Bronchial epithelial cell (primary cell): Measurements from ENCODE around the gene MSRB1. TPM values are rescaled to one million over a fixed set of nuclear protein-coding genes. Genes with fewer than 3 reads are reported as not detected.

Experiments used
- DNase-seq: peaks from one replicate; pipeline ENCODE4 v3.0.0-alpha.2; 2010; ENCODE audit warnings: low read depth
- FAIRE-seq: peaks from 2 replicates; lab custom pipeline; 2011; peaks lifted over from hg19 to GRCh38; lab: Jason Lieb, UNC
- H3K27me3 ChIP-seq: 2 replicates; pipeline ENCODE4 v1.5.1; 2011; ENCODE audit warnings: low read length; ENCODE audit not compliant: control insufficient read depth, insufficient read depth
- H3K36me3 ChIP-seq: 2 replicates; pipeline ENCODE4 v1.5.1; 2011; ENCODE audit warnings: low read length; ENCODE audit not compliant: control insufficient read depth, insufficient read depth
- H3K4me3 ChIP-seq: 2 replicates; pipeline ENCODE4 v1.5.1; 2011; ENCODE audit warnings: mild to moderate bottlenecking, low read depth, low read length, control low read depth
- CTCF ChIP-seq: IDR thresholded peaks from 2 replicates; pipeline ENCODE4 v1.5.1; 2011; ENCODE audit warnings: mild to moderate bottlenecking, moderate library complexity, low read length, control low read depth, inconsistent platforms; ENCODE audit not compliant: insufficient read depth, severe bottlenecking
- total RNA-seq: library from RNA; depleted of rRNA; stranded (reverse); fragments of >200 nt; gene quantifications from 2 replicates; pipeline ENCODE4 v1.2.1, GENCODE V29; 2014

Gene MSRB1
- total RNA-seq, 1 donor from 2014 or later, result 2.9 TPM

- DNase-seq, result no peak
- no peak for TF ChIP-seq CTCF
- FAIRE-seq, result no peak
- H3K36me3 ChIP-seq, result no peaks in the 10 kb centered on the region
- H3K27me3 ChIP-seq, result no peaks in the 10 kb centered on the region
- no peak overlapping the region for H3K4me3 ChIP-seq
Measured at GRCh38 chr16:1933097-1933661, 9.8 kb downstream of the MSRB1 start.

DNA sequence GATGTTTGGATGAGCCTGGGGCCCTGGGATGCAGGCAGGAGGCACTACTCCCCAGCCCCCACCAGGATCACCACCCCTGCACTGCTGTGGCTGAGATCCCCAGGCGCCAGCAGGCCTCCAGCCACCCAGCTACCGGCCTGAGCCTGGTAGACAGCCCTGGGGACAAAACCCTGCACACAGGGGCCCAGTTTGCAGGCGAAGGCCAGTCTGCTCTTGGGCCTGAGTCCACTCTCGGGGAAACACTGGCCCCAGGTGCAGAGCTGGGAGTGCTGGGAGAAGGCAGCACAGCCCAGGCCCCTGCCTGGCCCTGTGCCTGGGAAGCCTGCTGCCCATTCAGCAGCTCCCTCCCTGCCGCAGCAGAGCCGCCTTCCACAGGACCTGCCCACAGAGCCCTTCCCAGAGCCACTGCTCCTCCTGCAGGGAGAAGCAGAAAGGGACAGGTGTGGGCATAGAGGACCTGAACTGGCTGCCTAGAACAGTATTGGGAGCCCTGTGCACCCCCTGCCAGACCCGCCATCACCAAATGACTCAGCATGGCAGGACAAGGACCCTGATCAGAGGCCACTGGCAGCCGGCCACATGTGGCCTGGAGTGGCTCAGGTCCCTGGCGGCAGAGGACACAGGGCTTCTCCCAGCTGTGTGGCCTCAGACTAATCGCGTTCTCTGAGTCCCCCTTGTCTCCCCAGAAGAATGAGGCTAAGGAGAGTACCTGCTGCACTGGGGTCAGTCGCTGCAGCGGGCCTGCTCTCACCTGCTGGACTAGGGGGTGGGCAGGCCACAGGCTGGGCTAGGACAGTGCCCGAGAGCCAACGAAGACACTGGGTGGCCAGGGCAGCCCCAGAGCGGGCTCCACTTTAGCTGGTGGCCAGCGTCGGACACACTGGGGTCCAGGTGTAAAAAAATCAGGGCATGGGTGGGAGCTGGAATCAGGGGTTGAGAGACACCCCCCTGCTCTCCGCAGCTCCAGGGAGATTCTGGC lies 10.7 kb downstream of the MSRB1 start:
- Histone ChIP-seq H3K4me3 (no peak overlapping the region), H3K36me3 (no peaks in the 10 kb centered on the region), H3K27me3 (no peaks in the 10 kb centered on the region)
- peak; percentile 60 for TF ChIP-seq CTCF
- peak; percentile 30 for DNase-seq
- no peak for FAIRE-seq

DNA sequence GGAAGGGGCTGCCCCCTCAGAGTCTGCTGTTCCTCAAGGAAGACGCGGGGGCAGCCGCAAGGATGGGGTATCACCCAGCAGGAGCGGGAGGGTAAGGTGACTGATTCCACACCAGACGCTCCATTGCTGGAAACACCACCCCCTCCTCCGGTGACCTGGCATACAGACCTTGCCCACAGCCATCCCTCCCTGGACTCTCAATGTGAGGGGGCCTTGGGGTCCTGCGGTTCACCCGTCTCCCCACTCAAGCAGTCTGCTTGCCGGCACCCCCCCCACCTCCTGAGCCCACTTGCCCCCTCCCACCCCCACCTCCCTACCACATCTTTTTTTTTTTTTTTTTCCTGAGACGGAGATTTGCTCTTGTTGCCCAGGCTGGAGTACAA lies 12.7 kb downstream of the MSRB1 start:
- H3K4me3 ChIP-seq, result no peak overlapping the region
- H3K27me3 ChIP-seq, result peaks cover 3% of the 10 kb centered on the region
- FAIRE-seq (no peak), DNase-seq (no peak)
- no peak for TF ChIP-seq CTCF
- no peaks in the 10 kb centered on the region for H3K36me3 ChIP-seq

GRCh38 chr16:1929578-1930337 lies 13.2 kb downstream of the MSRB1 start:
- peaks cover 3% of the 10 kb centered on the region for H3K27me3 ChIP-seq
- DNase-seq (peak; percentile 41), FAIRE-seq (no peak)
- H3K4me3 ChIP-seq, result peak overlapping the region; percentile 43
- TF ChIP-seq CTCF, result peak; percentile 79
- H3K36me3 ChIP-seq, result no peaks in the 10 kb centered on the region

GRCh38 chr16:1929105-1929504 lies 13.9 kb downstream of the MSRB1 start:
- H3K36me3 ChIP-seq, result no peaks in the 10 kb centered on the region
- H3K4me3 ChIP-seq, result peak overlapping the region; percentile 43
- peaks cover 7% of the 10 kb centered on the region for H3K27me3 ChIP-seq
- FAIRE-seq, result no peak
- TF ChIP-seq CTCF, result no peak
- no peak for DNase-seq
